Neural progenitor cell (in vitro differentiated cells): Measurements from ENCODE around the gene ANKRD42. TPM values are rescaled to one million over a fixed set of nuclear protein-coding genes. Genes with fewer than 3 reads are reported as not detected.

Source experiments
- DNase-seq: peaks from one replicate; pipeline ENCODE4 v3.0.0-alpha.2; 2016; ENCODE audit warnings: low spot score
- H2AFZ ChIP-seq: fragments of 200-600 bp; sonication (generic); replicated peaks from 2 replicates; pipeline ENCODE4 v1.6.1; 2016; ENCODE audit warnings: antibody characterized with exemption
- H3F3A ChIP-seq: fragments of 200-600 bp; sonication (generic); 2 replicates; pipeline ENCODE4 v1.6.1; 2016; ENCODE audit warnings: antibody characterized with exemption, low read depth
- H3K27ac ChIP-seq: fragments of 200-600 bp; sonication (generic); 2 replicates; pipeline ENCODE4 v1.5.1; 2016; ENCODE audit warnings: mild to moderate bottlenecking
- H3K27me3 ChIP-seq: fragments of 200-600 bp; sonication (generic); 2 replicates; pipeline ENCODE4 v1.6.1; 2016; ENCODE audit warnings: mild to moderate bottlenecking, moderate library complexity
- H3K36me3 ChIP-seq: fragments of 200-600 bp; sonication (generic); 2 replicates; pipeline ENCODE4 v1.5.1; 2016
- H3K4me1 ChIP-seq: fragments of 200-600 bp; sonication (generic); 2 replicates; pipeline ENCODE4 v1.6.1; 2016; ENCODE audit warnings: mixed run types
- H3K4me2 ChIP-seq: fragments of 200-600 bp; sonication (generic); 2 replicates; pipeline ENCODE4 v1.6.1; 2016
- H3K4me3 ChIP-seq: fragments of 200-600 bp; sonication (generic); 2 replicates; pipeline ENCODE4 v1.5.1; 2016
- H3K79me2 ChIP-seq: fragments of 200-600 bp; sonication (generic); 2 replicates; pipeline ENCODE4 v1.6.1; 2016; ENCODE audit warnings: low read depth
- H3K9ac ChIP-seq: fragments of 200-600 bp; sonication (generic); 2 replicates; pipeline ENCODE4 v1.6.1; 2016
- H3K9me3 ChIP-seq: fragments of 200-600 bp; sonication (generic); 2 replicates; pipeline ENCODE4 v1.5.1; 2016; ENCODE audit warnings: low read depth
- H4K20me1 ChIP-seq: fragments of 200-600 bp; sonication (generic); 2 replicates; pipeline ENCODE4 v1.6.1; 2016; ENCODE audit warnings: low read depth
- H3K27ac Mint-ChIP-seq: 3 replicates; pipeline ENCODE4 v1.8.0; 2021; ENCODE audit warnings: mixed read lengths
- H3K27me3 Mint-ChIP-seq: 2 replicates; pipeline ENCODE4 v1.8.0; 2022; ENCODE audit warnings: low read depth, mild to moderate bottlenecking, inconsistent platforms, moderate library complexity, mixed read lengths; ENCODE audit not compliant: insufficient read depth
- H3K36me3 Mint-ChIP-seq: 3 replicates; pipeline ENCODE4 v1.8.0; 2021; ENCODE audit warnings: mixed read lengths
- H3K4me1 Mint-ChIP-seq: 3 replicates; pipeline ENCODE4 v1.8.0; 2021; ENCODE audit warnings: mixed read lengths
- H3K4me3 Mint-ChIP-seq: 3 replicates; pipeline ENCODE4 v1.8.0; 2021; ENCODE audit warnings: mild to moderate bottlenecking, moderate library complexity, mixed read lengths
- H3K9me3 Mint-ChIP-seq: 3 replicates; pipeline ENCODE4 v1.8.0; 2020; ENCODE audit warnings: mixed read lengths
- CTCF ChIP-seq: fragments of 200-600 bp; sonication (generic); IDR thresholded peaks from 2 replicates; pipeline ENCODE4 v1.5.1; 2017; ENCODE audit warnings: antibody characterized with exemption, mild to moderate bottlenecking
- EZH2 ChIP-seq: fragments of 200-600 bp; sonication (generic); IDR thresholded peaks from 2 replicates; pipeline ENCODE4 v1.6.1; 2017; ENCODE audit warnings: antibody characterized with exemption, mild to moderate bottlenecking, moderate library complexity
- EZH2phosphoT487 ChIP-seq: fragments of 200-600 bp; sonication (generic); IDR thresholded peaks from 2 replicates; pipeline ENCODE4 v1.6.1; 2017; ENCODE audit warnings: antibody characterized with exemption
- total RNA-seq: library from RNA; depleted of rRNA; stranded (reverse); fragments of >200 nt; gene quantifications from 2 replicates; pipeline ENCODE4 v1.2.3, GENCODE V29; 2015; ENCODE audit warnings: low replicate concordance

ANKRD42 gene
- total RNA-seq, 1 donor from 2014 or later = 4.4 TPM

GRCh38 chr11:83256602-83257340 lies 63.3 kb downstream of the ANKRD42 start:
- Mint-ChIP-seq H3K27me3 (no peaks in the 10 kb centered on the region), H3K4me3 (no peak overlapping the region), H3K9me3 (no peaks in the 10 kb centered on the region), H3K27ac (no peak overlapping the region), H3K36me3 (peaks cover 5% of the 10 kb centered on the region), H3K4me1 (no peaks in the 10 kb centered on the region)
- H3K4me3 ChIP-seq = no peak overlapping the region
- no peaks in the 10 kb centered on the region for H3K27me3 ChIP-seq
- H3K9ac ChIP-seq = no peak overlapping the region
- no peak overlapping the region for H3K4me2 ChIP-seq
- no peaks in the 10 kb centered on the region for H3K79me2 ChIP-seq
- peaks cover 3% of the 10 kb centered on the region for H4K20me1 ChIP-seq
- no peaks in the 10 kb centered on the region for H3F3A ChIP-seq
- no peak for DNase-seq
- no peaks in the 10 kb centered on the region for H3K4me1 ChIP-seq
- no peak for TF ChIP-seq EZH2
- no peak for TF ChIP-seq EZH2phosphoT487
- TF ChIP-seq CTCF = no peak
- no peaks in the 10 kb centered on the region for H3K36me3 ChIP-seq
- no peak overlapping the region for H3K27ac ChIP-seq
- no peaks in the 10 kb centered on the region for H3K9me3 ChIP-seq
- no peak overlapping the region for H2AFZ ChIP-seq

- no peak overlapping the region for H3K9ac ChIP-seq
- H3K9me3 ChIP-seq = no peaks in the 10 kb centered on the region
- no peaks in the 10 kb centered on the region for H3K27me3 ChIP-seq
- H3K27me3 Mint-ChIP-seq = no peaks in the 10 kb centered on the region
- no peaks in the 10 kb centered on the region for H3K36me3 ChIP-seq
- no peak overlapping the region for H3K4me3 Mint-ChIP-seq
- no peak for DNase-seq
- H3K27ac ChIP-seq = no peak overlapping the region
- no peaks in the 10 kb centered on the region for H3K79me2 ChIP-seq
- H3K4me3 ChIP-seq = no peak overlapping the region
- no peak for TF ChIP-seq CTCF
- TF ChIP-seq EZH2 = no peak
- TF ChIP-seq EZH2phosphoT487 = no peak
- peaks cover 5% of the 10 kb centered on the region for H3K36me3 Mint-ChIP-seq
- no peaks in the 10 kb centered on the region for H3F3A ChIP-seq
- no peaks in the 10 kb centered on the region for H3K4me1 ChIP-seq
- no peaks in the 10 kb centered on the region for H3K9me3 Mint-ChIP-seq
- H4K20me1 ChIP-seq = no peaks in the 10 kb centered on the region
- H3K4me1 Mint-ChIP-seq = no peaks in the 10 kb centered on the region
- H2AFZ ChIP-seq = no peak overlapping the region
- H3K4me2 ChIP-seq = no peak overlapping the region
- H3K27ac Mint-ChIP-seq = no peak overlapping the region
These were observed 64.3 kb downstream of the ANKRD42 start for GRCh38 chr11:83257761-83258168.

GRCh38 chr11:83259559-83259958 lies 66.0 kb downstream of the ANKRD42 start:
- H3K4me3 Mint-ChIP-seq = no peak overlapping the region

More at GRCh38 chr11:83259559-83259958, 66.0 kb downstream of the ANKRD42 start:
- H3K4me1 ChIP-seq = no peaks in the 10 kb centered on the region
- H3K4me1 Mint-ChIP-seq = no peaks in the 10 kb centered on the region
- H3K79me2 ChIP-seq = no peaks in the 10 kb centered on the region
- H3K36me3 ChIP-seq = no peaks in the 10 kb centered on the region
- no peaks in the 10 kb centered on the region for H4K20me1 ChIP-seq
- no peak overlapping the region for H3K27ac Mint-ChIP-seq
- no peak overlapping the region for H3K9ac ChIP-seq
- H3K27me3 ChIP-seq = no peaks in the 10 kb centered on the region
- no peak overlapping the region for H2AFZ ChIP-seq
- no peaks in the 10 kb centered on the region for H3K9me3 ChIP-seq
- H3K4me3 ChIP-seq = no peak overlapping the region
- no peaks in the 10 kb centered on the region for H3F3A ChIP-seq
- DNase-seq = no peak
- no peak overlapping the region for H3K27ac ChIP-seq
- TF ChIP-seq EZH2phosphoT487 (no peak), EZH2 (no peak), CTCF (no peak)
- peaks cover 10% of the 10 kb centered on the region for H3K36me3 Mint-ChIP-seq
- no peaks in the 10 kb centered on the region for H3K27me3 Mint-ChIP-seq
- no peak overlapping the region for H3K4me2 ChIP-seq
- H3K9me3 Mint-ChIP-seq = no peaks in the 10 kb centered on the region
